ENCODE data around the gene IFT43. TPM values are rescaled to one million over a fixed set of nuclear protein-coding genes. Genes with fewer than 3 reads are reported as not detected.

IFT43 gene
- 30.2 and 30.7 TPM in 2 replicates for total RNA-seq

DNA sequence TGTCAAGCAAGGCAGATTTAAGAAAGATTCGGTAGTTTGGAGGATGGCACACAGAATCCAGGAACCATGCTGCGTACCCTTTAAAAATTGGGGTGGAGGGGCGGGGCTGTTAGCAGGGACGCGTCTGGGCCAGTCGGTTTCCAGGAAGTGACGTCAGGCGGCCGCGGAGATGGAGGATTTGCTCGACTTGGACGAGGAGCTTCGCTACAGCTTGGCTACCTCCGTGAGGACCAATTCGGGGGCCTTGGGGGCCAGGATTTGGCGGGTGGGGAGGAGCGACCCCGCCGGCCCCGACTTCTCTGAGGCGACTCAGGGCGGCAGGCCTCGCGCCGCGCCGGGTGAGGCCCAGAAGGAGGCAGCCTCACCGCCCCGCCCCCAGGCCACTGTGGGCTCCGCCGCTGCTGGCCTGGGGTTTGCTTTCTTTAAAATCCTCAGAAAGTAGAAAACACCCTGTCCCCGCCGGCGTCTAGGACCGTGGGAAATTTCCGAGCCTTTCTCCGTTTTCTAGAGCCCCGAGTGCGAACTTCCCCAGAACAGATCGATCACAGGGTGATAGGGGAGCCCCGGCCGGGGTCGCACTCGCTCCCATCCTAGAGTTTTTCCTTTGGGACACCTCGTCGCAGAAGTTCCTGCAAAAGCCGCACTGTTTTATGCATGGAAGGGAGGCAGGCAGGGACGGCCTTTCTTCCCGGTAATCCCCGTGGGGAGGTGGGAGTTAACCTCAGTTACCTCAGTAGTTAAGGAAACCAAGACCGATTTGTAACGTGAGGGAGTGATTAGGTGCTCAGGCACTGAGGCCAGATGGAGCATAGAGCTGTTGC is at the start of gene IFT43:
IFT43 (plus strand) TSS at position 146 of the 821 bp plus-strand sequence; CDS start at position 170, 24 bp downstream.
- DNase-seq (ENCODE audit: low read depth): peak; percentile 49

DNA sequence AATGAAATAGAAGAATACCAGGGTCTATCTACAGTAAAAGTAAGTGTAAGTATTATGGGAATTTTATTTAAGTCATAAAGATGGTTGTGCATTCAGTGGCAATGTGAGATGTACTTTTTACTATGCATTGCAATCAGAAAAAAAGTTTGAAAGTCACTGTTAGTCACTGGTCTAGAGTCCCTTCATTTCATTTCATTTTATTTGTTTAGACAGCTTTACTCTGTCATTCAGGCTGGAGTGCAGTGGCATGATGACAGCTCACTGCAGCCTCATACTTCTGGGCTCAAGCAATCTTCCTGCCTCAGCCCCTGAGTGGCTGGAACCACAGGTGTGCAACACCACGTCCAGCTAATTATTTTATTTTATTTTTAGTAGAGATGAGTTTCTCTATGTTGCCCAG is 46.4 kb upstream of the IFT43 start:
- DNase-seq (ENCODE audit: low read depth): no peak

GRCh38 chr14:75941030-75941429 is 44.5 kb upstream of the IFT43 start:
- no peak for DNase-seq (ENCODE audit: low read depth)

DNA sequence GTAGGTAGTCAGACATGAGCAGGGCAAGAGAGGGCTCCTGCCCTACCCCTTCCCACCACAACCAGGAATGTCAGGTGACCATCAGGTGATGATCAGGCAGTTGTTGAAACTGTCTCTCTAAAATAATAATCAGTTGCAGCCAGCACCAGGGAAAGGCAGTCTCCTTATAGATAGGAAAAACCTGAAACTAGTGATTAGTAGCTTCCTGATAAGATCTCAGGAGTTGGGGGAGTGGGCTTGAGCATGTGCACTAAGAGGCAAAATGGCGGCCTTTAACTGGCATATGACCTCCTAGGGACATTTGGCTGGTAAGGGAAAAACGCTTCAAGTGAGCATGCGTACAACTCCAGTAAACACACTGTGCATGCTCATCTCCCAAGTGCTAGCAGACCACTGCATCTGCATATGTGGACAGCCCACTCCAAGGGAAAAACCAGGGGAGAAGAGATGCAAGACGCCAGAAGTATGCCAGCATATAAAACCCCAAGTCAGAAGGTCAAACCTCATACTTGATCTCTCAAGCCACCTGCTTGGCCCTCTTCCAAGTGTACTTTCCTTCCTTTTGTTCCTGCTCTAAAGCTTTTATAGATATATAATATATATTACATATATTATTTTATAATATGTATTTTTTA is 40.8 kb upstream of the IFT43 start:
- DNase-seq (ENCODE audit: low read depth): no peak

GRCh38 chr14:75946785-75947184 is 38.8 kb upstream of the IFT43 start:
- DNase-seq (ENCODE audit: low read depth): no peak

GRCh38 chr14:75952489-75952888 is 33.1 kb upstream of the IFT43 start:
- DNase-seq (ENCODE audit: low read depth): no peak

GRCh38 chr14:75959031-75959430 is 26.5 kb upstream of the IFT43 start:
- no peak for DNase-seq (ENCODE audit: low read depth)

- DNase-seq (ENCODE audit: low read depth): peak; percentile 56
These were observed 25.3 kb upstream of the IFT43 start for GRCh38 chr14:75960231-75960630.

DNA sequence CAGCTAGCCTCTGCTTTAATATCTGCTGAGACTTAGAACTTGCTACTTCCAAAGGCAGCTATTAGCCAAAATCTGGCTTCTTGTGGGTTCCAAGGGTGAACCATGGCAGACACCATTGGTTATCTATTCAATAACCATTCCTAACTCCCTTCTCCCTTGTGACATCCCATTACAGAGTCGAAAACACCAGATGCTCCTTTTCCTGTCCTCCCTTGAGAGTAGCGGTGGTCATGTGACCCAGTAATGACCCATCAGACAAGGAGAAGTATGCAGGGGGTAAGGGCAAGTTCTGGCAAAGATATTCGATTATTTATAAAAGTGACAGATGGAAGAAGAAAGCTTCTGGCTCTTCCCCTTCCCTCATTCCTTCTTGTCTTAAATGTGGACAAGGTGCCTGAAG is 23.9 kb upstream of the IFT43 start:
- DNase-seq (ENCODE audit: low read depth): no peak

DNA sequence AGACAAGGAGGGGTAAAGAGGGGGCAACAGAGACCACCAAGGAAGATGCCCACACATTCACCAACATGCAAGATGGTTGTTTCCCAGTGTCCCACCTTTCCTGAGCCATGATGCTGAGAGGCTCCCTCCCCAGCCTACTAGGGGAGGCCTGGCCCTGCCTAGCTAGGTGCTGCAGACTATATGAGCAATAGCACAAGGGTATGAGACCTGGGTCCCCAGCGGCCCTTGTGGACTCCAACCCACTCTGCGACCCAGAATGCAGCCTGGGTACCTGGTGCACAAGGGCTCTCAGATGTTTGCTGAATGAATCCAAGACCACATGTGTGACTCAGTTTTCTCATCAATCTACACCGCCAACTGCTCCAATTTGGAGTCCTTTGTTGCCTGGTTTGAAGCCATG is 17.7 kb upstream of the IFT43 start:
- no peak for DNase-seq (ENCODE audit: low read depth)

GRCh38 chr14:75968456-75968855 is 17.1 kb upstream of the IFT43 start:
- no peak for DNase-seq (ENCODE audit: low read depth)

DNA sequence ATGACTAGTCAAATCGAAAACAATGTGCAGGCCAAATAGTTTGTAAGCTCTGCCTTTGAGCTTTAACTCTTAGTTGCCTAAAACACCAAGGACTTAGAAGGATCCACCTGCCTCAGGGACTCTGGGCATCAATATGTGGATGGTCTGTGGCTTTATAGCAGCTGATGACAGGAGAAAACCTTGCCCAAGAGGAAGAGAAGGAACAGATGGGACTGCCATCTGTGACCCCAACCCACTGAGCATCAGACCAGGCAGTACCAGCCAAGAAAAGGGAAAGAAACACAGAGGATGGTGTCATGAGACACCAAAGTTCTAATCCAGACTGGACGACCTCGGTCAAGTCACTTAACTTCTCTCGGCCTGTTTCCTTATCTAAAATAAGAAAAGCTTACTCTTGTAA is 16.4 kb upstream of the IFT43 start:
- no peak for DNase-seq (ENCODE audit: low read depth)

DNA sequence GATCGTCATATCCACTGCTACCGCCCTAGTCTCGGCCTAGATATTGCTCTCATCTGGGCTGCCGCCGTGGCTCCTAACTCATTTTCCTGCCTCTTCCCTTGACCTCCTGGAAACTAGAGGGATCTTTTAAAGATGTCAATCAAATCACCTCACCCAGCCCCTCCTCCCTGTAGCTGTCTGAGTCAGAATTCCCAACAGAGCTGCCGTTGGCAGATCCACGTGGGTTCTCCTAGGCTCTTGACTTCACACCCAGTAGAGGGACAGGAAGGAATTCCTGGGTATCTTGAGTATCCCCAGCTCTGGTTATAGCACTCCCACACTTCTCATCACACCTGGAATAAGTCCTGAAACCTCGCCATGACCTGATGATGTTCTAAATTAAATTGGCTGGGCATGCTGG is 15.7 kb upstream of the IFT43 start:
- no peak for DNase-seq (ENCODE audit: low read depth)

DNA sequence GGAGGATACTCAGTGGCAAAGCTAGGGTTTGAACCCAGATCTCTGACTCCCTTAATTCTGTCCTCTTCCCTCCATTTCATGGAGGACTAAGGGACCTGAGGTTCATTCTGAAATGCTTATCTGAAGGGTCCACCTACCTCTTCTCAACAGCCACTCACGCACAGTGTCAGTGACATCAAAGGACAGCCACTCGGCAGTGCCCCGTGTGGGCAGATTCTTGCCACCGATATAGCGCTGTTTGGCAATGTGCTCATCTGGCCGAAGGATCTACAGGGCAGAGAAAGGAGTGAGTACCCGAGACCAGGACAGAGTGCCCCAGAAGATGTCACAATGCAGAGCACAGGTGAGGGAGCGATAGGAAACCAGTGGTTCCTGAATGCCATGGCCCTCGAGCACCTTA is 14.6 kb upstream of the IFT43 start:
- no peak for DNase-seq (ENCODE audit: low read depth)

- DNase-seq (ENCODE audit: low read depth): no peak
These were observed 14.1 kb upstream of the IFT43 start for GRCh38 chr14:75971509-75971908.

DNA sequence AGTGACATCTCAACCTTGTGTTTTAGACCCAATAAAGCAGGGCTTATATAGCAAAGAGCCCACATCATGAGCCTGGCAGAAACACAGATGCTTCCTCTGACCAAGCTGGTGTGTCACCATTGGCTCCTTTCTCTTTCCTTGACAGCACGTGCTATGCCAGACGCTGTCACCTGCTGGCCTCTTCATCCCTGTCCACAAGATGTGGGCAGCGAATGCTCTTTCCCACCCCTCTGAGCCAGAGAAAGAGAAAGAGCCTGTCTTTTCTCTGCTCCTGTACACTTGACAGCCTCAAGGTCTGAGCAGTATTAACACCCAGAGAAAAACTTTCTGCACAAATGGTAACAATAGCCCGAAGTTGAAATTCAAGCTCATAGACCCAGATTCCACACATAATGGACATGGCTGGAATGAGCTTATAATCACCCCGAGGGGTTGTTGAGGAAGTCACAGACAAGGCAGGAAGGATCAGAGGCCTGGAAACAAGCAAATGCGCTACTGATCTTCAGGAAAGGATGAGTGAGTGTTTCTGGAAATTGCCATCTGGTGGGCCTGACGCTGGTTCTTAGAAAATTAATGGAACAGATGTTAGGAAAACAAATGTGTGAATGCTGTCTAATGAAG is 12.7 kb upstream of the IFT43 start:
- DNase-seq (ENCODE audit: low read depth): peak; percentile 24

DNA sequence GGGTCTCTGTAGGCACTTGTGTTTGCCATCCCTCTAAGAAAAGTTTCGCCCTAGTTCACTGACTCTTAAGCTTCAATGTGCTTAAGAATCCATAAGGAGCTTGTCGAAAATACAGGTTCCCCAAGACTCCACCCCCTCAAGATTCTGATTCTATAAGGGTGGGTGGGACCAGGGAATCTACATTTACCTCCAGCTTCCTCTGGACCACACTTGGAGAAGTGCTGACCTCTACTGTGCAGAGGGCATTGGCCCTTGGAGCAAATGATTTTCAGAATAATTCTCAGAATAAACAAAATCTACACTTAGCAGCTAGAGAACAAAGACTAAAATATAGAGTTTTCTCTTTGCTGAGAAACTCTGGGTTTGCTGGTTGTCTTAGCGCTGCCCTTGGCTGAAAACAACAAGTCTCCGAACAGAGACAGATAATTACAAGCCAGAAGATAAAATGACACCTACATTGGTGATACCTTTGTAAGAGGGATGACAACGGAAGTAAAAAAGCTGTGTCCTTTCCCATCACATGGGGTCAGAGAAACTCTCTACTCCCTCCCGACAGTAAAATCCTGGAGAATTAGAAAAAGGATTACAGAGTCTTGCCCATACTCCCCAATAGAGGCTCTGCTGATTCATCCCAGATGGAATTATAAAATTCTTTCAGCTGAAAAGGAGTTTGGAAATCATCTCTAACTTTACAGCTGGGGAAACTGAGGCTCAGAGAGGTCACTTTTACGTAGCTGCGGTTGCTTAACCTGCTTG is 8.6 kb upstream of the IFT43 start:
- DNase-seq (ENCODE audit: low read depth): no peak

- no peak for DNase-seq (ENCODE audit: low read depth)
These were observed 8.0 kb upstream of the IFT43 start for GRCh38 chr14:75977582-75977943.

- DNase-seq (ENCODE audit: low read depth): no peak
These were observed 7.3 kb upstream of the IFT43 start for GRCh38 chr14:75978249-75978731.

- DNase-seq (ENCODE audit: low read depth): no peak
These were observed 6.4 kb upstream of the IFT43 start for GRCh38 chr14:75979071-75979571.

- no peak for DNase-seq (ENCODE audit: low read depth)
These were observed 5.7 kb upstream of the IFT43 start for GRCh38 chr14:75979648-75980565.

All from renal cortical epithelial cell (primary cell).